K562 (cell line): ENCODE data around the gene BRINP1. TPM values are rescaled to one million over a fixed set of nuclear protein-coding genes. Genes with fewer than 3 reads are reported as not detected.

Experiments
- ATAC-seq: fragments of 200-7000 bp; cut with Tn5 transposase; 3 replicates; pipeline ENCODE4 v1.9.1; 2020; ENCODE audit warnings: moderate library complexity
- BruUV-seq: library from RNA; stranded (reverse); fragments of 400-500 nt; replicated peaks from 2 replicates; lab custom pipeline; 2021; lab: Mats Ljungman, UMichigan
- CTCF ChIA-PET: fragments of 300-600 bp; formaldehyde crosslinking; extraction: SDS; loops from one replicate; lab custom pipeline; 2021; ENCODE audit warnings: low intra/inter-chr PET ratio; lab: Yijun Ruan, JAX
- POLR2A ChIA-PET: fragments of 300-600, 350-650 bp; sonication (Branson Sonifier 250); formaldehyde crosslinking; extraction: SDS; loops from one replicate; lab custom pipeline; 2021; ENCODE audit warnings: antibody characterized with exemption, inconsistent platforms; lab: Yijun Ruan, JAX
- DNase-seq, 4 experiments: peaks; one replicate each; pipeline versions ENCODE4 v3.0.0 to v3.0.0-alpha.2; 2011 to 2018; ENCODE audit warnings: low spot score in 3 of 4, mixed read lengths in 3 of 4; ENCODE audit errors: extremely low read depth in 1 of 4
- FAIRE-seq: peaks from 2 replicates; lab custom pipeline; 2011; peaks lifted over from hg19 to GRCh38; lab: Jason Lieb, UNC
- H2AFZ ChIP-seq: 2 replicates; pipeline ENCODE4 v1.6.0; 2011; ENCODE audit warnings: low read depth, low read length, control low read depth, inconsistent platforms
- H3K27ac ChIP-seq: fragments of 200-600 bp; 3 replicates; pipeline ENCODE4 v1.8.0; 2011; ENCODE audit warnings: low read depth, mild to moderate bottlenecking, control low read depth, inconsistent platforms, low read length, moderate library complexity, mixed read lengths; ENCODE audit errors: extremely low read depth
- H3K27me3 ChIP-seq, 2 experiments: fragments of 300-600 bp in 1 of 2; 2 replicates in 1 of 2; 3 replicates in 1 of 2; pipeline versions ENCODE4 v1.6.0 to v1.8.0; 2011; ENCODE audit warnings: inconsistent platforms in 2 of 2, low read length in 2 of 2, mild to moderate bottlenecking in 1 of 2, mixed read lengths in 1 of 2, moderate library complexity in 1 of 2; ENCODE audit not compliant: control insufficient read depth in 2 of 2, insufficient read depth in 2 of 2
- H3K36me3 ChIP-seq: fragments of 300-600 bp; 3 replicates; pipeline ENCODE4 v1.8.0; 2011; ENCODE audit warnings: mild to moderate bottlenecking, low read length, inconsistent platforms; ENCODE audit not compliant: control insufficient read depth, insufficient read depth
- H3K4me1 ChIP-seq, 2 experiments: fragments of 200-600 bp in 1 of 2; replicated peaks in 1 of 2; 2 replicates in 1 of 2; 3 replicates in 1 of 2; pipeline versions ENCODE4 v1.5.1 to v1.8.0; 2011; ENCODE audit warnings: inconsistent platforms in 2 of 2, low read length in 2 of 2, mild to moderate bottlenecking in 1 of 2, mixed read lengths in 1 of 2, moderate library complexity in 1 of 2; ENCODE audit not compliant: control insufficient read depth in 2 of 2, insufficient read depth in 2 of 2
- H3K4me2 ChIP-seq: 2 replicates; pipeline ENCODE4 v1.6.1; 2011; ENCODE audit warnings: low read length, control low read depth, inconsistent platforms, mixed read lengths; ENCODE audit not compliant: insufficient read depth
- H3K4me3 ChIP-seq: fragments of 200-600 bp; sonication (generic), shearing (Covaris generic); 2 replicates; pipeline ENCODE4 v1.5.1; 2016; ENCODE audit warnings: control low read depth, inconsistent platforms
- H3K79me2 ChIP-seq: fragments of 200-600 bp; 3 replicates; pipeline ENCODE4 v1.8.0; 2011; ENCODE audit warnings: low read length, inconsistent platforms; ENCODE audit not compliant: control insufficient read depth, insufficient read depth
- H3K9ac ChIP-seq, 2 experiments: 2 replicates each; pipeline versions ENCODE4 v1.6.0 to v1.6.1; 2011; ENCODE audit warnings: low read depth in 2 of 2, low read length in 2 of 2, control low read depth in 1 of 2, inconsistent platforms in 1 of 2, mild to moderate bottlenecking in 1 of 2, mixed read lengths in 1 of 2; ENCODE audit not compliant: insufficient read depth in 1 of 2
- H3K9me1 ChIP-seq: one replicate; pipeline ENCODE4 v1.6.0; 2011; ENCODE audit warnings: inconsistent platforms, mild to moderate bottlenecking, low read length, moderate library complexity; ENCODE audit not compliant: control insufficient read depth, insufficient read depth
- H3K9me3 ChIP-seq: replicated peaks from 2 replicates; pipeline ENCODE4 v1.5.1; 2011; ENCODE audit warnings: low read depth, low read length, inconsistent platforms; ENCODE audit not compliant: control insufficient read depth, insufficient read depth
- H4K20me1 ChIP-seq: replicated peaks from 2 replicates; pipeline ENCODE4 v1.6.1; 2011; ENCODE audit warnings: low read length, inconsistent platforms, mixed read lengths; ENCODE audit not compliant: control insufficient read depth, insufficient read depth
- CREB5 ChIP-seq: fragments of 250-450 bp; sonication (Bioruptor Pico); IDR thresholded peaks from 2 replicates; pipeline ENCODE4 v1.5.0; 2020; ENCODE audit warnings: mild to moderate bottlenecking
- NFIX ChIP-seq: fragments of 250-450 bp; sonication (Bioruptor Pico); IDR thresholded peaks from 2 replicates; pipeline ENCODE4 v1.4.0; 2020; ENCODE audit warnings: low read depth, mild to moderate bottlenecking, moderate library complexity
- NFRKB ChIP-seq: fragments of 450-650 bp; IDR thresholded peaks from 2 replicates; pipeline ENCODE4 v1.6.1; 2016; ENCODE audit warnings: low read depth
- SRSF3 ChIP-seq: fragments of 200-400 bp; formaldehyde crosslinking; IDR thresholded peaks from 2 replicates; pipeline ENCODE4 v1.6.1; 2016; ENCODE audit warnings: mild to moderate bottlenecking, low read length, moderate library complexity; ENCODE audit not compliant: insufficient read depth
- ZNF23 ChIP-seq: fragments of 250-450 bp; sonication (Bioruptor Pico); IDR thresholded peaks from 2 replicates; pipeline ENCODE4 v1.4.0; 2020; ENCODE audit warnings: mild to moderate bottlenecking
- ZNF232 ChIP-seq: sonication (generic); formaldehyde crosslinking; IDR thresholded peaks from 2 replicates; pipeline ENCODE4 v1.8.0; 2022; ENCODE audit warnings: mild to moderate bottlenecking, missing genetic modification reagents
- ZSCAN29 ChIP-seq: fragments of 450-650 bp; IDR thresholded peaks from 2 replicates; pipeline ENCODE4 v1.6.1; 2017
- WGBS: fragments of 100-300 bp; shearing (Covaris generic); methylation state at CpG from one replicate; pipeline ENCODE4 v1.1.6; 2016; ENCODE audit warnings: low coverage, mixed read lengths; ENCODE audit not compliant: insufficient coverage; ENCODE audit errors: missing lambda C conversion rate; 5-methylcytosine and 5-hydroxymethylcytosine counted together
- in situ Hi-C: fragments of 300-500 bp; cut with MboI; formaldehyde crosslinking; loops from 4 replicates; pipeline ENCODE4 v1.15.0; 2018; ENCODE audit warnings: inconsistent platforms, mixed read lengths
- intact Hi-C: fragments of 100-400 bp; cut with micrococcal nuclease; formaldehyde crosslinking; loops from 2 replicates; pipeline ENCODE4 v1.14.2; 2022
- polyA plus RNA-seq, 8 experiments: library from polyadenylated mRNA; depleted of rRNA in 4 of 8; stranded (reverse) in 5 of 8; unstranded in 3 of 8; fragments of >200 nt; fragmentation: Nextera tagmentation in 2 of 8; fragmentation: Illumina TruSeq in 1 of 8; extraction: Ambion mirVana in 2 of 8; extraction: Trizol in 1 of 8; gene quantifications; 2 replicates each; pipeline versions ENCODE4 v1.2.1 to v1.2.3, GENCODE V29; 2011 to 2014; ENCODE audit warnings: inconsistent platforms in 1 of 8, missing spikeins in 1 of 8
- total RNA-seq, 7 experiments: library from RNA; depleted of rRNA in 6 of 7; stranded (reverse); fragments of >200 nt in 6 of 7; fragmentation: Illumina TruSeq in 2 of 7; extraction: Trizol in 2 of 7; gene quantifications; 2 replicates each; pipeline versions ENCODE4 v1.2.1 to v1.2.3, GENCODE V29; 2011 to 2021; ENCODE audit warnings: low replicate concordance in 1 of 7

BRINP1 gene
- total and polyA plus RNA-seq, 9 of the 15 experiments (the other 6 are each of a cell fraction or from before 2014, with no cell fraction given) = not detected

GRCh38 chr9:119159386-119159785, 209.8 kb downstream of the BRINP1 start:
- ChIA-PET POLR2A (interaction anchor here (0.6 kb wide), 1 partner anchor 157 kb away, joined by 3 read pairs; no protein-coding TSS in a partner anchor), CTCF (no interaction called here)
- DNase-seq = no peak
- H3K9ac ChIP-seq = no peak overlapping the region
- intact Hi-C loops = no loop called here
- H4K20me1 ChIP-seq = no peaks in the 10 kb centered on the region
- BruUV-seq = no TSS peak
- no peaks in the 10 kb centered on the region for H3K36me3 ChIP-seq
- H2AFZ ChIP-seq = no peak overlapping the region
- in situ Hi-C loops = no loop called here
- no peaks in the 10 kb centered on the region for H3K27me3 ChIP-seq
- TF ChIP-seq CREB5 (CRISPR knock-in tag) (no peak), ZNF23 (CRISPR knock-in tag) (no peak), NFIX (CRISPR knock-in tag) (no peak), SRSF3 (no peak), NFRKB (no peak), ZSCAN29 (no peak), ZNF232 (CRISPR knock-in tag) (no peak)
- ATAC-seq = no peak
- no peak for FAIRE-seq
- no peaks in the 10 kb centered on the region for H3K9me1 ChIP-seq
- H3K4me1 ChIP-seq = no peaks in the 10 kb centered on the region
- WGBS = 0% methylated on average over 2 of the region's 2 CpGs
- no peak overlapping the region for H3K4me2 ChIP-seq
- H3K27ac ChIP-seq = no peak overlapping the region
- H3K9me3 ChIP-seq = no peaks in the 10 kb centered on the region
- H3K4me3 ChIP-seq = no peak overlapping the region
- no peaks in the 10 kb centered on the region for H3K79me2 ChIP-seq
